Measurements from ENCODE around the gene FLT3LG.

The FLT3LG gene

GRCh38 chr19:49463960-49464740, 9.9 kb upstream of the FLT3LG start:
- peaks cover 3% of the 10 kb centered on the region; the same call in 1 of the 2 replicates for H3K36me3 ChIP-seq
- no peak for TF ChIP-seq CTCF (IDR thresholded peaks at IDR 0.05; ENCODE audit: low read depth, low read length)
- no peak overlapping the region for H3K4me3 ChIP-seq (ENCODE audit: low read depth, low read length)
- no peak for DNase-seq
- H3K4me1 ChIP-seq = no peaks in the 10 kb centered on the region
- H3K27me3 ChIP-seq = no peaks in the 10 kb centered on the region
- no peaks in the 10 kb centered on the region for H3K9me3 ChIP-seq

- no peaks in the 10 kb centered on the region for H3K27me3 ChIP-seq
- H3K9me3 ChIP-seq = no peaks in the 10 kb centered on the region
- DNase-seq = no peak
- no peaks in the 10 kb centered on the region for H3K4me1 ChIP-seq
- TF ChIP-seq CTCF (IDR thresholded peaks at IDR 0.05; ENCODE audit: low read depth, low read length) = no peak
- peaks cover 3% of the 10 kb centered on the region; the same call in 1 of the 2 replicates for H3K36me3 ChIP-seq
- no peak overlapping the region for H3K4me3 ChIP-seq (ENCODE audit: low read depth, low read length)
Observed at GRCh38 chr19:49465371-49465770, 8.6 kb upstream of the FLT3LG start.

- no peaks in the 10 kb centered on the region; the same call in 1 of the 2 replicates for H3K36me3 ChIP-seq
Observed at GRCh38 chr19:49468199-49468598, 5.8 kb upstream of the FLT3LG start.

GRCh38 chr19:49468746-49469447, 5.1 kb upstream of the FLT3LG start:
- DNase-seq = no peak

More at GRCh38 chr19:49468199-49468598, 5.8 kb upstream of the FLT3LG start:
- TF ChIP-seq CTCF (IDR thresholded peaks at IDR 0.05; ENCODE audit: low read depth, low read length) = no peak
- Histone ChIP-seq H3K4me3 (ENCODE audit: low read depth, low read length) (no peak overlapping the region), H3K27me3 (no peaks in the 10 kb centered on the region), H3K4me1 (no peaks in the 10 kb centered on the region), H3K9me3 (no peaks in the 10 kb centered on the region)
- no peak for DNase-seq

GRCh38 chr19:49469828-49470614, 4.0 kb upstream of the FLT3LG start:
- DNase-seq = no peak
- peak; percentile 21 for TF ChIP-seq CTCF (IDR thresholded peaks at IDR 0.05; ENCODE audit: low read depth, low read length)
- H3K4me1 ChIP-seq = no peaks in the 10 kb centered on the region
- H3K36me3 ChIP-seq = no peaks in the 10 kb centered on the region; the same call in 1 of the 2 replicates
- H3K9me3 ChIP-seq = no peaks in the 10 kb centered on the region
- no peak overlapping the region for H3K4me3 ChIP-seq (ENCODE audit: low read depth, low read length)
- no peaks in the 10 kb centered on the region for H3K27me3 ChIP-seq

More at GRCh38 chr19:49468746-49469447, 5.1 kb upstream of the FLT3LG start:
- Histone ChIP-seq H3K27me3 (no peaks in the 10 kb centered on the region), H3K4me1 (no peaks in the 10 kb centered on the region), H3K4me3 (ENCODE audit: low read depth, low read length) (no peak overlapping the region), H3K9me3 (no peaks in the 10 kb centered on the region), H3K36me3 (no peaks in the 10 kb centered on the region; the same call in 1 of the 2 replicates)
- TF ChIP-seq CTCF (IDR thresholded peaks at IDR 0.05; ENCODE audit: low read depth, low read length) = no peak

Measured in BE2C (cell line).